Small intestine (tissue), 7 donors: Measurements from ENCODE around the gene ME2. TPM values are rescaled to one million over a fixed set of nuclear protein-coding genes. Genes with fewer than 3 reads are reported as not detected.
"Not testable (repeated sequence)": the region's sequence is repeated elsewhere in the genome, so short reads cannot be mapped to it uniquely, and the experiment has no call there.

Experiments
- DNase-seq, 2 donors: peaks; one replicate each; pipeline versions ENCODE4 v3.0.0 to v3.0.0-alpha.2; 2013
- FAIRE-seq: peaks from 2 replicates; lab custom pipeline; 2012; peaks lifted over from hg19 to GRCh38; lab: Jason Lieb, UNC
- H3K27ac ChIP-seq, 3 donors: one replicate each; pipeline ENCODE4 v1.5.1; 2013; ENCODE audit warnings: low read length in 2 of 3, mild to moderate bottlenecking in 2 of 3, control low read depth in 1 of 3, inconsistent platforms in 1 of 3, low read depth in 1 of 3, moderate library complexity in 1 of 3
- H3K27me3 ChIP-seq, 3 donors: one replicate each; pipeline ENCODE4 v1.6.1; 2013; ENCODE audit warnings: low read length in 3 of 3, inconsistent platforms in 1 of 3; ENCODE audit not compliant: control insufficient read depth in 3 of 3, insufficient read depth in 3 of 3
- H3K36me3 ChIP-seq, 3 donors: one replicate each; pipeline ENCODE4 v1.6.1; 2013; ENCODE audit warnings: low read length in 3 of 3, inconsistent platforms in 1 of 3, low read depth in 1 of 3, mild to moderate bottlenecking in 1 of 3, moderate library complexity in 1 of 3; ENCODE audit not compliant: control insufficient read depth in 3 of 3, insufficient read depth in 2 of 3
- H3K4me1 ChIP-seq, 3 donors: one replicate each; pipeline ENCODE4 v1.6.1; 2013; ENCODE audit warnings: low read length in 2 of 3, inconsistent platforms in 1 of 3, low read depth in 1 of 3, mild to moderate bottlenecking in 1 of 3, moderate library complexity in 1 of 3; ENCODE audit not compliant: control insufficient read depth in 3 of 3, insufficient read depth in 2 of 3
- H3K4me3 ChIP-seq, 3 donors: one replicate each; pipeline ENCODE4 v1.5.1; 2013; ENCODE audit warnings: low read length in 3 of 3, control low read depth in 1 of 3, inconsistent platforms in 1 of 3, low read depth in 1 of 3, mild to moderate bottlenecking in 1 of 3, moderate library complexity in 1 of 3
- H3K9me3 ChIP-seq, 2 donors: one replicate each; pipeline ENCODE4 v1.6.1; 2013; ENCODE audit warnings: low read depth in 1 of 2, low read length in 1 of 2; ENCODE audit not compliant: control insufficient read depth in 2 of 2, insufficient read depth in 1 of 2
- WGBS, 3 donors: extraction: QIAGEN DNeasy Blood & Tissue Kit; methylation state at CpG; one replicate each; pipeline ENCODE4 v1.1.7; 2013; 5-methylcytosine and 5-hydroxymethylcytosine counted together
- polyA plus RNA-seq, 4 donors: library from polyadenylated mRNA; stranded (reverse) in 3 of 4; unstranded in 1 of 4; fragments of 200-250 nt in 3 of 4; fragments of 120-200 nt in 1 of 4; gene quantifications; one replicate each; pipeline versions ENCODE4 v1.2.1 to v1.2.3, GENCODE V29; 2013
- donor health status: healthy with polysubstance abuse.
- donor health status: control.
- donor health status: control.
- donor health status: Bipolar disorder and iron deficiency.
- donor health status: healthy.

Gene ME2
- polyA plus RNA-seq, 4 donors: 39.4 to 122 (median 68.7) TPM

GRCh38 chr18:50850307-50851065, 28.4 kb upstream of the ME2 start:
- 93 to 99% (median 95%) methylated on average over 4 to 5 of the region's 5 CpGs for WGBS, 3 donors

GRCh38 chr18:50853863-50854271, 25.1 kb upstream of the ME2 start:
- Histone ChIP-seq H3K4me3 (no peak overlapping the region), H3K27me3 (no peaks in the 10 kb centered on the region), H3K27ac (peak overlapping the region; percentile 35 to 85 (median 78)), H3K4me1 (peaks cover 0 to 22% (median 0%) of the 10 kb centered on the region in 3 donors), H3K36me3 (no peaks in the 10 kb centered on the region), H3K9me3 (no peaks in the 10 kb centered on the region)
- WGBS, 3 donors: 14 to 57% (median 42%) methylated on average over 6 of the region's 6 CpGs
- FAIRE-seq (peak; percentile 19), DNase-seq (peak; percentile 82 to 98)

More at GRCh38 chr18:50850307-50851065, 28.4 kb upstream of the ME2 start:
- no peak for FAIRE-seq
- DNase-seq: no peak
- Histone ChIP-seq H3K9me3 (no peaks in the 10 kb centered on the region), H3K4me3 (no peak overlapping the region), H3K4me1 (peaks cover 0 to 22% (median 0%) of the 10 kb centered on the region in 3 donors), H3K36me3 (no peaks in the 10 kb centered on the region), H3K27ac (no peak overlapping the region), H3K27me3 (no peaks in the 10 kb centered on the region)

GRCh38 chr18:50855976-50856757, 22.8 kb upstream of the ME2 start:
- Histone ChIP-seq H3K36me3 (no peaks in the 10 kb centered on the region), H3K27me3 (no peaks in the 10 kb centered on the region), H3K4me1 (peaks cover 0 to 22% (median 2%) of the 10 kb centered on the region in 3 donors), H3K4me3 (no peak overlapping the region), H3K27ac (no peak overlapping the region), H3K9me3 (no peaks in the 10 kb centered on the region)
- DNase-seq: no peak
- FAIRE-seq: no peak
- WGBS, 3 donors: 90 to 96% (median 94%) methylated on average over 13 of the region's 13 CpGs

- not testable (repeated sequence) for H3K36me3 ChIP-seq, H3K4me3 ChIP-seq, H3K27ac ChIP-seq, H3K9me3 ChIP-seq, H3K27me3 ChIP-seq, FAIRE-seq, DNase-seq
- WGBS, 3 donors: 49 to 74% (median 51%) methylated on average over 5 of the region's 5 CpGs
- H3K4me1 ChIP-seq: peaks cover 0 to 22% (median 2%) of the 10 kb centered on the region in 3 donors
These were observed 21.8 kb upstream of the ME2 start for GRCh38 chr18:50857166-50857565.

- H3K4me3 ChIP-seq: no peak overlapping the region
- no peaks in the 10 kb centered on the region for H3K9me3 ChIP-seq
- H3K27me3 ChIP-seq: no peaks in the 10 kb centered on the region
- no peaks in the 10 kb centered on the region for H3K36me3 ChIP-seq
- 84 to 96% (median 90%) methylated on average over 3 of the region's 3 CpGs for WGBS, 3 donors
- peaks cover 0 to 21% (median 2%) of the 10 kb centered on the region in 3 donors for H3K4me1 ChIP-seq
- DNase-seq: no peak
- H3K27ac ChIP-seq: no peak overlapping the region
- FAIRE-seq: no peak
These were observed 21.2 kb upstream of the ME2 start for GRCh38 chr18:50857694-50858093.

GRCh38 chr18:50859793-50860555, 18.9 kb upstream of the ME2 start:
- no peaks in the 10 kb centered on the region for H3K9me3 ChIP-seq
- no peak overlapping the region for H3K27ac ChIP-seq
- FAIRE-seq (no peak), DNase-seq (peak; percentile 31 to 70)
- H3K4me3 ChIP-seq: no peak overlapping the region
- peaks cover 0 to 5% (median 2%) of the 10 kb centered on the region in 3 donors for H3K4me1 ChIP-seq
- no peaks in the 10 kb centered on the region for H3K27me3 ChIP-seq
- no peaks in the 10 kb centered on the region for H3K36me3 ChIP-seq

GRCh38 chr18:50861617-50862016, 17.3 kb upstream of the ME2 start:
- no peak overlapping the region for H3K27ac ChIP-seq
- FAIRE-seq (no peak), DNase-seq (no peak)
- H3K27me3 ChIP-seq: no peaks in the 10 kb centered on the region
- peaks cover 0 to 4% (median 2%) of the 10 kb centered on the region in 3 donors for H3K4me1 ChIP-seq
- no peaks in the 10 kb centered on the region for H3K36me3 ChIP-seq
- H3K4me3 ChIP-seq: no peak overlapping the region
- H3K9me3 ChIP-seq: no peaks in the 10 kb centered on the region
- WGBS, 3 donors: 77 to 93% (median 90%) methylated on average over 1 of the region's 1 CpG

GRCh38 chr18:50862401-50862800, 16.5 kb upstream of the ME2 start:
- 66 to 76% (median 72%) methylated on average over 2 of the region's 2 CpGs for WGBS, 3 donors
- Histone ChIP-seq H3K9me3 (no peaks in the 10 kb centered on the region), H3K36me3 (no peaks in the 10 kb centered on the region), H3K4me3 (no peak overlapping the region), H3K27ac (no peak overlapping the region), H3K27me3 (no peaks in the 10 kb centered on the region), H3K4me1 (peaks cover 0 to 4% (median 2%) of the 10 kb centered on the region in 3 donors)
- DNase-seq (no peak), FAIRE-seq (no peak)
